Retinal pigment epithelial cell (primary cell): Measurements from ENCODE around the gene RNF151.
"Not testable (repeated sequence)": the region's sequence is repeated elsewhere in the genome, so short reads cannot be mapped to it uniquely, and the experiment has no call there.

Experiments
- DNase-seq: peaks from one replicate; pipeline ENCODE4 v3.0.0-alpha.2; 2010; ENCODE audit warnings: low read depth
- H3K4me3 ChIP-seq: 2 replicates; pipeline ENCODE4 v1.5.1; 2011; ENCODE audit warnings: mild to moderate bottlenecking, low read length, control low read depth, moderate library complexity
- CTCF ChIP-seq: conservative IDR thresholded peaks from 2 replicates; pipeline ENCODE4 v1.5.1; 2011; ENCODE audit warnings: low read depth, low read length, control low read depth, inconsistent platforms

The RNF151 gene

GRCh38 chr16:1938910-1939309, 27.7 kb upstream of the RNF151 start:
- no peak for TF ChIP-seq CTCF
- DNase-seq: no peak
- H3K4me3 ChIP-seq: no peak overlapping the region

DNA sequence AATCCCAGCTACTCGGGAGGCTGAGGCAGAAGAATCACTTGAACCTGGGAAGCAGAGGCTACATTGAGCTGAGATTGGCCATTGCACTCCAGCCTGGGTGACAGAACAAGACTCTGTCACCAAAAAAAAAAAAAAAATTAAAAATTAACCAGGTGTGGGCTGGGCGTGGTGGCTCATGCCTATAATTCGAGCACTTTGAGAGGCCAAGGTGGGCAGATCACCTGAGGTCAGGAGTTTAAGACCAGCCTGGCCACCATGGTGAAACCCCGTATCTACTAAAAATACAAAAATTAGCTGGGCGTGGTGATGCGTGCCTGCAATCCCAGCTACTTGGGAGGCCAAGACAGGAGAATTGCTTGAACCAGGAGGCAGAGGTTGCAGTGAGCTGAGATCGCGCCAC, 26.8 kb upstream of the RNF151 start:
- not testable (repeated sequence) for DNase-seq, H3K4me3 ChIP-seq

GRCh38 chr16:1940273-1941161, 26.1 kb upstream of the RNF151 start:
- no peak overlapping the region for H3K4me3 ChIP-seq
- no peak for DNase-seq
- TF ChIP-seq CTCF: no peak

DNA sequence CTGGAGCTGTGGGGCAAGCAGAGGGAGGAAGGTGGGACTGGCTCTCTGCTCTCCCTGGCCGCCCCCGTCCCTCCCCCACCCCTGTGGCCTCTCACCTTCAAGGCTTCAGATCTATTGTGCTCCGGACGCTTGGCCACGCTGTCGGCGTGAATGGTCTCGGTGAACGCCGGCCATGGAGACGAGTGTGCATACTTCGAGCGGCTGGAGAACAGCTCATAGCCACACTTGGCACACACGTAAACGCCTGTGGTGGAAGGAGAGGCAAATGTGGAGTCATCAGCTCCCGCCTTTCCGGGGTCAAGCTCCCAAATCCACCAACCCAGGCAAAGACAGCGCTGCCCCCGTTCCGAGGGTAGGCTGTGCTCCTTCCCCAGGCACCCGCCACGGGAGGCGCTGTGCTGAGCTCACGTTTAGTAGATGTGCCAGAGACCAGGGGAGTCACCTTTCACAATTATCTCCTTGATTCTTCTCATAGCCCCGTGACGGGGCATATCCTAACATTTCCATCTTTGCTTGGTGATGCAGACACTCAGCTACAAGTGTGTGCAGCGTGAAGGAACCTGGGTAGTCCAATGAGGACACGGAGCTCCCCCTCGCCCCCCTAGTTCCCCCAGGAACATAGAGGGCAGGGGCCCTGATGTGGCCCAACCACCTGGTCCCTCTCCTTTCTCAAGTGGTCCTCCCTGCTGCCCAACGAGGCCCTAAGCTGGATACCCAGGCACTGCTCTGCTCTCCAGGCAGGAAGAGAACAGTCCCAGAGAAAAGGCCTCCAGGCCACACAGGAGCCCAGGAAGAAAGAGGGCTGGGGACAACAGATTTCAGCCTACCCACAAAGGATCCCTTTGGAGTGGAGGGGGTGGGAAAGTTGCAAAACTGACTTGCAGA, 25.3 kb upstream of the RNF151 start:
- no peak overlapping the region for H3K4me3 ChIP-seq
- DNase-seq: no peak
- TF ChIP-seq CTCF: no peak

GRCh38 chr16:1942047-1942809, 24.4 kb upstream of the RNF151 start:
- peak overlapping the region; percentile 85 for H3K4me3 ChIP-seq
- TF ChIP-seq CTCF: no peak
- DNase-seq: no peak

DNA sequence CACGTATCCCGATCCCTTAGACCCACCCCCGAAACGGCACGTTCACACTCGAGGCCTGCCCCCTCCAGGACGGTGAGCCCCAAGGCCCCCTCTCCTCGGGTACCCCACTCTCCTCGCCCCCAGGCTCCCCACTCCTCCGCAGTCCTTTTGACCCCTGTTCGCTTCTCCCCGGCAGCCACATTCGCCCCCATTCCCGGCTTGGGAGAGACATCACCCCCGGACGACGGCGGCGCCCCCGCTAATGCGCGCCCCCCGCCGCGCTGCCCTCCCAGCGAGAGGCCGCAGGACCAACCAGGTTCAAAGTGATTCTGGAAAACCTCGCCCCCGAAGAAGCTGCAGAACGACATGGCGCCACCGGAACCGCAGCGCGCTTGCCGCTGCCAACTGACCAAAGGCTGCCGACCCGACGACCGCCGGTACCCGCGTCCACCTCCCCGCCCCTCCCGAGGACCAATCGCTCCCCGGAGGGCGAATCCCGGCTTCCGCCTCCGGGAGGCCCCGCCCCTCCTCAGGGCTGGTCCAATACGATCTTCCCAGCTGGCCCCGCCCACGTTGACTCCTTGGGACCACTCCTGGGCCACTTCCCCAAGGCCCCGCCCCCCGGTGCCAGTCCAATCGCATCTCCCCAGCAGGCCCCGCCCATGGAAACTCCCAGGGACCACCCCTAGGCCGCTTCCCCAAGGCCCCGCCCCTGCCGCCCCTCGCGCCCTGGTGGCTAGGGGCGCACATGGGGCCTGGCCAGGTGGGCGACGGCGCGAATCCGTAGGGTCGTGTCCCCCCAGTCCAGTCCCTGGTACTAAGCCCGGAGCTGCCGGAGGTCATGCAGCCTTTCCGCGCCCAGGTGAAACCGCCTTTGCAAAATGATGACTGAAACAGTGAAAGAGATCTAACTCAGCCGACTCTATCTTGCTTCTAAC, 23.6 kb upstream of the RNF151 start, which contains the start of gene MSRB1:
Gene MSRB1, minus strand, starts transcription at position 390 of the 917 bp plus-strand sequence. Its CDS starts 43 bp downstream, at position 347.
- no peak for TF ChIP-seq CTCF
- H3K4me3 ChIP-seq: peak within 1 kb of the TSS; percentile 85
- DNase-seq: peak; percentile 89
